Stimulated activated CD8-positive, alpha-beta memory T cell treated with anti-CD3 and anti-CD28 coated beads, Interleukin-12 subunit alpha, Interleukin-12 subunit beta, amount 100 ng/mL, for 24 hours (primary cell): ENCODE measurements around the gene ROBO1.

Source experiments
- DNase-seq: peaks from one replicate; pipeline ENCODE4 v3.0.0-alpha.2; 2020; ENCODE audit errors: extremely low read depth

The ROBO1 gene

GRCh38 chr3:78846718-78847117 is 921.1 kb downstream of the ROBO1 start:
- DNase-seq, result no peak

- no peak for DNase-seq
Measured at GRCh38 chr3:78845605-78846004, 922.2 kb downstream of the ROBO1 start.

DNA sequence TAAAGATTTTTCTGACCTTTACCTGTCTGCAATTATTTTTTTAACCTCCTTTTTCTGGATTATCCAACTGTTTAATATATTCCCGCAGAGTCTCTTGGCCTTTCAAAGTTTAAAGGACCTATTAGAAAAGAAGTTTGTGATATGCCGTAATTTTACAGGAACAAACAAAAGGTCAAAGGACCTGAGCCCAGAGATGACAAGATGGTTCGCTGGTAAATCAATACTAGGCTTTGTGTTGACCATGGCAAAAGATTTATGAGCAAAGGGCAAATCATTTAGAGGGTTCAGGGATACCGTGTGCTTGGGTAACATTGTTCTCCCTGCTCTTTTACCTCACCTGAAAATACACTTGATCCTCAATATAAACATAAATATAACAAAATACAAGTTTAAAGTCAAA is 923.5 kb downstream of the ROBO1 start:
- DNase-seq, result no peak

GRCh38 chr3:78839693-78840092 is 928.1 kb downstream of the ROBO1 start:
- DNase-seq, result no peak

GRCh38 chr3:78838362-78838761 is 929.4 kb downstream of the ROBO1 start:
- DNase-seq, result no peak

DNA sequence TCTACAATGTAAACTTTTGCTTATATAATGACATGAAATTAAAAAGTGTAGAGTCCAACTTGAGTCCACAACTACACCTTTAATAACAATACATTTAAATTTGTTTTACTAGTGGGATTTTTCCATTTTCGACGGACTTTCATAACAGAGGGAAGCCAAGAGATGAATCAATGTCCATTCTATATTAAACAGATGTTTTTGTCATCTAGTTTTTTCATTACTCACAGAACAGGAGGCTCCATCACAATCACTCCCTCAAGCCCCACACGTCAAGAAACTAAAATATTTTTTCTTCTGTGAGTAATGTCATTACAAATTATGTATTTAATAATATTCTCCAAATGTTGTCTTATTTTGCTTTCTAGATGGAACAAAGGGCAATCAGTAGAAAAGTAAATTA is 932.9 kb downstream of the ROBO1 start:
- no peak for DNase-seq

GRCh38 chr3:78832785-78833204 is 935.0 kb downstream of the ROBO1 start:
- no peak for DNase-seq

GRCh38 chr3:78831446-78831972 is 936.3 kb downstream of the ROBO1 start:
- no peak for DNase-seq

DNA sequence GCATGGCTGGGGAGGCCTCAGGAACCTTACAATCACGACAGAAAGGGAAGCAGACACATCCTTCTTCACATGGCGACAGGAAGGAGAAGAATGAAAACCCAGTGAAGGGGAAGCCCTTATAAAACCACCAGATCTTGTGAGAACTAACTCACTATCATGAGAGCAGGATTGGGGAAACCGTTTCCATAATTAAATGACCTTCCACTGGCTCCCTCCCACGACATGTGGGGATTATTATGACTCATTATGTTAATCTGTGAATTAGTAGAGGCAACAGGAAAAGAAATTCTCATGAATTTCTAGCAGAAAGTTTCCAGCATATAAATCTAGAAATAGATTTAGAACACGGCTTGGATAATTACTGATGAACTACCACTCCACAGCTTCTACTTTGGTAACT is 937.3 kb downstream of the ROBO1 start:
- DNase-seq, result no peak

GRCh38 chr3:78827618-78828017 is 940.2 kb downstream of the ROBO1 start:
- DNase-seq, result no peak

- no peak for DNase-seq
Measured at GRCh38 chr3:78825858-78826215, 942.0 kb downstream of the ROBO1 start.

DNA sequence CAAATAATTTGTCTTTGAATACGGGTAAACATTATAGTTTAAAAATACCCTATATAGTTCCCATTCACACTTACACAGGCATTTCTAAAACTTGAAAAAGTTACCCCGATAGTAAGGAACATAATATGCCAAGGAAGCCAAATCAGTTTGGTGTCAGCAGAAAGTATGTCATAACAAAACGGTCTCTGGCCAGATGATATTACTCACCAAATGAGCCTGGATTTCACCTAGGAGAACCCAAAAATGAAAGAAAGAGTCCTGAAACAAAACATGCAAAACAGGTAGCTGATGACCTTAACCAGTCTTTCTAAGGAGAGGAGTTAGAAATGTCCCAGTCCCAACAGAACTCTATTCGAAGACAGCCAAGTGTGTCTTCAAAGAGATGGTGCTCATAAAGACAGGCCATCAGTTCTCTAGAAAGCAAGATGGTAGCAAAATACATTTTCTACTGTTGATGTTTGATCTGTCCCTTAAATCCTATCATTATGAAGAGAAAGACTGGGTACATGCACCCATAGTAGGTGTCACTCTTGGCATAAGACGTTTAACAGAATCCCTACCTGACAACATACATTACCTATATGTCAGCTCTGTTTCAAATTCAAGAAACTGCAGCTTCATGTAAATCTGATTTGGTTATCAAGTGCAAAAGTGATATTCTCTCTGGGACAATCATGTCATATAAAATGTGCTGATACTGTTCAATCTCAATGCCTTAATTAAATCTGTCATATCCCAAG is 942.5 kb downstream of the ROBO1 start:
- no peak for DNase-seq

DNA sequence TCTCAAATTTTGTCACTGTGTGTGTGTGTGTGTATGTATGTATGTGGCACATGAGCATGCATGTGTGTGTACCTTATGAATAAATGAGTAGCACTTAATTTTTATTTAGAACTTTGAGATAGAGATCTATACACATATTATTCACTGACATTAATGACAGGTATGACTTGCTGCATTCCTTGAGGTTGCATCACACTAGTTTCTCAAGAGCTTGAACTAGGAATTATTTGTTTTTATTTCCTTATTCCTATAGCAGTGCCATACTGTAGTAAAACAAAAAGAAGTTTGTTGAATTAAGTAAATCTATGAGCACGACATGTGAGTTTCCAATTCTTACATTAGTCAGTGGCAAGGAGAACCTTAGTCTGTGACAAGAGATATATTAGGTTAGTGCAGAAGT is 943.9 kb downstream of the ROBO1 start:
- no peak for DNase-seq

GRCh38 chr3:78823434-78823833 is 944.4 kb downstream of the ROBO1 start:
- DNase-seq, result no peak

- DNase-seq, result no peak
Measured at GRCh38 chr3:78822726-78823125, 945.1 kb downstream of the ROBO1 start.

DNA sequence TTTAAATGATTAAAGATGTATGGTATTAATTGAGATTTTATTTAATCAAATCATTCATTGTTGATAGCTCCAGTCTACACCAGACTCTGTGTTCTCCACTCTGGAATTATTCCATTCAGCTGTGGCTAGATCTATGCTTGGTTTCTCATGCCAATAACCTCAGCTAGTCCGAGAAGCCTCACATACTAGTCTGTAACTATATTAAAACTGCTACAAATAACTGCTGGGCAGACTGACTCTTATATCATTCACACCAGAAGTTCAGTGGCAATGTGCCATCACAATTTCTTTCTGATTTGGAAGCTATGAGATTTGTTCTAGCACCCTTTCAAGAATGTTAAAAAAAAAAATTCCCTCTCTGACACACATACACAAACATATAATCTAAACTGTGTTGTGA is 947.3 kb downstream of the ROBO1 start:
- no peak for DNase-seq

GRCh38 chr3:78818161-78818985 is 949.4 kb downstream of the ROBO1 start:
- no peak for DNase-seq

- no peak for DNase-seq
Measured at GRCh38 chr3:78814893-78815562, 952.8 kb downstream of the ROBO1 start.

GRCh38 chr3:78812166-78812565 is 955.6 kb downstream of the ROBO1 start:
- DNase-seq, result no peak

GRCh38 chr3:78809966-78810365 is 957.8 kb downstream of the ROBO1 start:
- no peak for DNase-seq

DNA sequence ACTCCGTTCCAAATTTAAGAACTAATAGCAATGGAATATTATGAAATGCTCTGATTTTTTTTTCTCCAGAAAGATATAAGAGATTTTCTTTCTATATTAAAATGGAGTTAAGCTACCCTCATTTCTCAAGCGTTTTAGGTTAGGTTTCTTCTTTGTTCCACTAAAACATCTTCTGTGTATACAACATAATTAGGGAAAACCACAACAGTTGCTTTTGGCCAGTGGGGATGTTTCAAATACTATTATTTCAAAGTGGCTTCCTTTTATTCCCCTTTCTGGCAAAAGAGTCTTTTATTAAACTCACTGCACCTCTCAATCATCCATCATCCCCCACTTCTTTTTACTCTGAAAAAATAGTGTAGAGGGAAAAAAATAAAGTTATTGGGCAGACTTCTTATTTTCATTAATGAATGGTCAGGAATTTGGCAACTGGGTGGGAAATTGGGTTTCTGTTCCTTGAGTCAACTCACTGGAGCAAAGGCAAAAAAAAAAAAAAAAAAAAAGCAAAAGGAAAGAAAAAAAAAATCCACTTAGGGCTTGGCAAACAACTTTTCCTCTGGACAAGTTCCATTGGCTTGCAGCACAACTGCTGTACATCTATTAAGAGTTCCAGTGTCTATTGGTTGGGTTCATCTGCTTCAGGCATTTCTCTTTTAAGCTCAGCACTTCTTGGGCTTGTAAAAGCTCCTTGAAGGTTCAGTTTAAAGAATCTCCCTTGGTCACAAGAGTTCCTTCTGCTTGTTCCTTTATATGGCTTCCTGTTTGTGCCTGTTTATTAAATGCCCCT is 963.4 kb downstream of the ROBO1 start:
- DNase-seq, result no peak

DNA sequence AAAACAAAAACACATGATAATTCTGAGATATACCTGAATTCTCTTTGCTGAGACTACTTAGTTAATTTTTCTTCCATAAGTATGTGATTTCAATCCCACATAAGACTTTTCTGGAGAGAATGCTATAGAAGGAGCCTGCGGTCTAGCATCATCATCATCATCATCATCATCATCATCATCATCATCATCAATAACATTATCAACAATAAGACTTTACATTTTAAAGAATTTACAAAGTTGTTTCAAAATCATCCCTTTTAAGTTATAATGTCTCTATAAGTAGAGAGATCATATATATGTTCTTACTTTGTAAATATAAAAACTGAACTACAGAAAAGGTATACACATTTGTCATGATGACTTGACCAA is 965.3 kb downstream of the ROBO1 start:
- no peak for DNase-seq
